Mammary epithelial cell (primary cell): ENCODE results near the gene BRSK1.

Experiments
- CTCF ChIP-seq, 2 donors: IDR thresholded peaks in 1 of 2; conservative IDR thresholded peaks in 1 of 2; 2 replicates each; pipeline ENCODE4 v1.5.1; 2011 to 2012; ENCODE audit warnings: inconsistent platforms in 2 of 2, low read length in 2 of 2, mild to moderate bottlenecking in 2 of 2, control low read depth in 1 of 2, low read depth in 1 of 2; ENCODE audit not compliant: insufficient read depth in 1 of 2; ENCODE audit errors: extremely low read depth in 1 of 2
- EZH2 ChIP-seq: IDR thresholded peaks from 2 replicates; pipeline ENCODE4 v1.6.1; 2012; ENCODE audit warnings: low read length, inconsistent platforms, borderline replicate concordance

GRCh38 chr19:55240713-55241020 lies 43.1 kb upstream of the BRSK1 start:
- TF ChIP-seq EZH2, result no peak
- no peak for TF ChIP-seq CTCF (conservative IDR thresholded peaks at IDR 0.05 in 1 of 2, IDR thresholded peaks at IDR 0.05 in 1 of 2; ENCODE audit: extremely low read depth in 1 of 2, insufficient read depth in 1 of 2, low read depth in 1 of 2, low read length in 2 of 2)
